Sigmoid colon (tissue), 7 donors: ENCODE measurements around the gene HOXA5. TPM values are rescaled to one million over a fixed set of nuclear protein-coding genes. Genes with fewer than 3 reads are reported as not detected.

ENCODE experiments used
- DNase-seq: peaks from one replicate; pipeline ENCODE4 v3.0.0-alpha.2; 2019
- H3K27ac ChIP-seq, 4 donors: fragments of 200-600 bp; sonication (generic); one replicate each; pipeline ENCODE4 v1.5.1; 2016 to 2019; ENCODE audit warnings: mild to moderate bottlenecking in 1 of 4
- H3K27me3 ChIP-seq, 3 donors: fragments of 200-600 bp; sonication (generic); one replicate each; pipeline ENCODE4 v1.5.1; 2019; ENCODE audit warnings: mild to moderate bottlenecking in 1 of 3
- H3K36me3 ChIP-seq, 4 donors: fragments of 200-600 bp; sonication (generic); one replicate each; pipeline ENCODE4 v1.5.1; 2016 to 2019
- H3K4me1 ChIP-seq, 4 donors: fragments of 200-600 bp; sonication (generic); one replicate each; pipeline ENCODE4 v1.5.1; 2017 to 2019
- H3K4me3 ChIP-seq, 4 donors: fragments of 200-600 bp; sonication (generic); one replicate each; pipeline ENCODE4 v1.5.1; 2017 to 2019; ENCODE audit warnings: mild to moderate bottlenecking in 2 of 4, moderate library complexity in 1 of 4
- H3K9me3 ChIP-seq, 4 donors: fragments of 200-600 bp in 3 of 4; sonication (generic) in 3 of 4; one replicate each; pipeline versions ENCODE4 v1.5.1 to v1.6.1; 2013 to 2019
- EP300 ChIP-seq, 4 donors: sonication (generic); formaldehyde crosslinking; IDR thresholded peaks; one replicate each; pipeline ENCODE4 v1.6.1; 2017; ENCODE audit warnings: antibody characterized with exemption in 4 of 4
- POLR2A ChIP-seq, 2 donors: fragments of 450-650 bp; IDR thresholded peaks; one replicate each; pipeline ENCODE4 v1.6.1; 2016; ENCODE audit warnings: antibody characterized with exemption in 2 of 2, mild to moderate bottlenecking in 2 of 2, moderate library complexity in 2 of 2
- POLR2AphosphoS5 ChIP-seq, 4 donors: sonication (generic); formaldehyde crosslinking; IDR thresholded peaks; one replicate each; pipeline ENCODE4 v1.6.1; 2017; ENCODE audit warnings: antibody characterized with exemption in 4 of 4
- WGBS, 2 donors: extraction: QIAGEN DNeasy Blood & Tissue Kit; methylation state at CpG; one replicate each; pipeline ENCODE4 v1.1.7; 2013; 5-methylcytosine and 5-hydroxymethylcytosine counted together
- intact Hi-C: fragments of 100-400 bp; cut with DNase I; formaldehyde crosslinking; loops from one replicate; pipeline ENCODE4 v1.15.1; 2023
- polyA plus RNA-seq, 3 donors: library from polyadenylated mRNA; stranded (reverse); fragments of 200-250 nt; gene quantifications; one replicate each; pipeline ENCODE4 v1.2.3, GENCODE V29; 2013
- small RNA-seq, 3 donors: library from RNA; depleted of rRNA; stranded (forward); fragments of <200 nt; gene quantifications; one replicate each; pipeline ENCODE3, GENCODE V24; 2016
- total RNA-seq, 4 donors: library from RNA; depleted of rRNA; stranded (reverse); fragments of >200 nt; gene quantifications; one replicate each; pipeline ENCODE4 v1.1.0, GENCODE V29; 2016
- TF ChIP-seq, protein P1 (sequence below), 4 experiments: fragments of 450-650 bp in 3 of 4; fragments of 200-600 bp in 1 of 4; IDR thresholded peaks; one replicate each; pipeline ENCODE4 v1.5.1; 2016 to 2019; ENCODE audit warnings: antibody characterized with exemption in 4 of 4, mild to moderate bottlenecking in 3 of 4, moderate library complexity in 2 of 4
- donor health status: healthy with polysubstance abuse.
- donor health status: Bipolar disorder and iron deficiency.
- donor health status: healthy.

HOXA5 gene
- total and polyA plus RNA-seq, 7 donors = 3.2 to 14.3 (median 10.2) TPM

DNA sequence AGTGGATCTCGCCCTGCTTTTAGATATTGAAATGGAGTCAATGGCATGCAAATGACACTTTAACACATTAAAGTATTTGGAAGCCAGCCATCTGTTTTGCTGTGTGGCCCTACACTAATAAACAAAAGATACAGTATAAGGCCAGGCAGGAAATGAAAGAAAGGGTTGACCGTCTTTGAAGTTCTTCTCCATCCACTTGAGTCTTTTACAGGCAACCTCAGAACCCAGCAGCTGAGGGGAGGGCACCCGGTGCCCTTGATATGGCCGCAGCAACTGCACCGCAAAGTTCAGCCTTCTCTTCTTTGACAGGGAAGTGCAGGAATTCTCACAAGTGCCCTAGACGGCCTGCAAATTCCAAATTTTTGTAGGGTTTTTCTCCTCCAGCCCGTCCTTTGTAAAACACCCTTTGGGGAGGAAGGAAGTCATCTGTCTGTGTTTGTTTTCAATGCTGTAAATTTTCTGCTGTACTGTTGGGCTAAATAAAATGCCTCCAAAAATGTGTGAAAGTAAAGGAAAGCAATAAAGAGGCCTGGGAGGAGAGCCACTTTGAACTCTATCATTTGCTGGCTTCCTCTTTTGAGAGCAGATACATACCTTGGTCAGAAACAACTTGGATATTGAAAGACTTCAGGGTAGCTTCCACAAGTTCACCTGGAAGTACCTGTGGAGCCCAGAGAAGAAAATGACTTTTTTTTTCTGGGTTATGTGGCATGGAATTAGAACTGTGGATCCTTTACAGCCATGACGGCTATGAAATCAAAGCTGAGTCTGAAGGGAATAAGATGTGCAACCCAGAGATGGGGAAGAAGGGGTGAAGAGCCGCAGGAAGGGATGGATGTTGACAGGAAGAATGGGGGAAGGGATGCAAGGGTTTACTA, 51.3 kb downstream of the HOXA5 start:
- WGBS, 2 donors = 42 to 68% methylated on average over 9 of the region's 9 CpGs

DNA sequence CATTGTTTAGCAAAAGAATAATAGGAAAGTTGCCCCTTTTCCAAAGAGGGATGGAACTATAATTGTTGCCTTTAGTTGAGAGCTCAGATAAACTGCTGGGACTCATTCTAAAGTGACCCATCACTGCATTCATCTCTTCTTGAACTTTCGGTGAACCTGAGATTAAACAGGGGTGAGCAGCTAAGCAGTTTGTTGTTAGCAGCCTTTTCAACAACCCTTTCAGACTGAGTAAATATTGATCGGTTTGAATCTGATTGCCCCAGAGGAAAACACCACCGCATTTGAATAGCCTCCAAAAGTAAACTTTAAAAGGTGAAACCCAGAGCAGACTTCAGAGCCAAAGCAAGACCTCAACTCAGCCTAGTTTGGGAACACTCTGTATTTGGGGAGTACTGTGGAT, 52.4 kb downstream of the HOXA5 start:
- TF ChIP-seq, protein P1, sequence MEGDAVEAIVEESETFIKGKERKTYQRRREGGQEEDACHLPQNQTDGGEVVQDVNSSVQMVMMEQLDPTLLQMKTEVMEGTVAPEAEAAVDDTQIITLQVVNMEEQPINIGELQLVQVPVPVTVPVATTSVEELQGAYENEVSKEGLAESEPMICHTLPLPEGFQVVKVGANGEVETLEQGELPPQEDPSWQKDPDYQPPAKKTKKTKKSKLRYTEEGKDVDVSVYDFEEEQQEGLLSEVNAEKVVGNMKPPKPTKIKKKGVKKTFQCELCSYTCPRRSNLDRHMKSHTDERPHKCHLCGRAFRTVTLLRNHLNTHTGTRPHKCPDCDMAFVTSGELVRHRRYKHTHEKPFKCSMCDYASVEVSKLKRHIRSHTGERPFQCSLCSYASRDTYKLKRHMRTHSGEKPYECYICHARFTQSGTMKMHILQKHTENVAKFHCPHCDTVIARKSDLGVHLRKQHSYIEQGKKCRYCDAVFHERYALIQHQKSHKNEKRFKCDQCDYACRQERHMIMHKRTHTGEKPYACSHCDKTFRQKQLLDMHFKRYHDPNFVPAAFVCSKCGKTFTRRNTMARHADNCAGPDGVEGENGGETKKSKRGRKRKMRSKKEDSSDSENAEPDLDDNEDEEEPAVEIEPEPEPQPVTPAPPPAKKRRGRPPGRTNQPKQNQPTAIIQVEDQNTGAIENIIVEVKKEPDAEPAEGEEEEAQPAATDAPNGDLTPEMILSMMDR (IDR thresholded peaks at IDR 0.05) = no peak
- TF ChIP-seq EP300 (IDR thresholded peaks at IDR 0.05) (no peak), POLR2A (IDR thresholded peaks at IDR 0.05) (no peak), POLR2AphosphoS5 (IDR thresholded peaks at IDR 0.05) (no peak)
- WGBS, 2 donors = 8 to 27% methylated on average over 3 of the region's 3 CpGs
- peaks cover 0 to 10% (median 2%) of the 10 kb centered on the region in 4 donors for H3K4me1 ChIP-seq
- H3K9me3 ChIP-seq = peaks cover 0 to 4% (median 0%) of the 10 kb centered on the region in 4 donors
- H3K27ac ChIP-seq = no peak overlapping the region
- no peak for DNase-seq
- no peaks in the 10 kb centered on the region for H3K36me3 ChIP-seq
- no peak overlapping the region for H3K4me3 ChIP-seq
- H3K27me3 ChIP-seq = peaks cover 6 to 31% (median 15%) of the 10 kb centered on the region in 3 donors
- intact Hi-C loops = loop anchor here (10.0 kb wide), 1 partner anchor 1226 kb away; no protein-coding TSS in a partner anchor

More for the DNA sequence above, 51.3 kb downstream of the HOXA5 start:
- H3K36me3 ChIP-seq = no peaks in the 10 kb centered on the region
- peaks cover 0 to 4% (median 0%) of the 10 kb centered on the region in 4 donors for H3K9me3 ChIP-seq
- H3K4me3 ChIP-seq = no peak overlapping the region
- no peak for DNase-seq
- intact Hi-C loops = loop anchor here (10.0 kb wide), 1 partner anchor 1227 kb away; no protein-coding TSS in a partner anchor
- peaks cover 0 to 14% (median 6%) of the 10 kb centered on the region in 4 donors for H3K4me1 ChIP-seq
- TF ChIP-seq POLR2A (IDR thresholded peaks at IDR 0.05) (no peak), POLR2AphosphoS5 (IDR thresholded peaks at IDR 0.05) (no peak), EP300 (IDR thresholded peaks at IDR 0.05) (no peak)
- TF ChIP-seq, protein P1 (IDR thresholded peaks at IDR 0.05) = no peak
- H3K27ac ChIP-seq = no peak overlapping the region
- H3K27me3 ChIP-seq = peaks cover 6 to 28% (median 15%) of the 10 kb centered on the region in 3 donors

Small RNA genes lying within 50 kb of the gene (small RNA-seq; reads per million reads assigned to genes)
- gene AC004080.5 = 0 reads per million in 3 donors
- 0 reads per million in 3 donors for gene RF01977
- gene RF02140 = 0 reads per million in 3 donors
- gene RF02141 = 0 reads per million in 3 donors

Other genes with a start within 250 kb of the HOXA5 start
- 1 to 10 TPM in 2 of 4 donors, under 1 TPM in 2; 0.14 to 1.1 (median 0.95) TPM for gene HOXA1, start 47.7 kb downstream of the HOXA5 start, total RNA-seq
- gene HOXA1, start 47.7 kb downstream of the HOXA5 start, polyA plus RNA-seq = 1 to 10 TPM in 2 of 3 donors, under 1 TPM in 1; 0.69 to 2.4 (median 2.0) TPM
- gene HOXA2, start 41.0 kb downstream of the HOXA5 start, total RNA-seq = 1 to 10 TPM; 1.6 to 4.3 (median 3.2) TPM
- gene HOXA2, start 41.0 kb downstream of the HOXA5 start, polyA plus RNA-seq = 1 to 10 TPM in 1 of 3 donors, under 1 TPM in 2; 0.60 to 1.9 (median 0.69) TPM
- gene HOXA4, start 12.9 kb downstream of the HOXA5 start, total RNA-seq = 1 to 10 TPM; 2.0 to 4.2 (median 2.9) TPM
- 1 to 10 TPM in 2 of 3 donors, not detected in 1; 1.8 to 4.8 TPM for gene HOXA4, start 12.9 kb downstream of the HOXA5 start, polyA plus RNA-seq
- gene HOXA6, start 4.1 kb upstream of the HOXA5 start, total RNA-seq = 1 to 10 TPM; 4.2 to 10.0 (median 4.5) TPM
- gene HOXA6, start 4.1 kb upstream of the HOXA5 start, polyA plus RNA-seq = 1 to 10 TPM in 2 of 3 donors, not detected in 1; 1.6 to 8.1 TPM
- 10 to 100 TPM in 2 of 4 donors, 1 to 10 TPM in 2; 4.9 to 20.8 (median 12.0) TPM for gene HOXA3, start 8.9 kb upstream of the HOXA5 start, total RNA-seq
- gene HOXA3, start 8.9 kb upstream of the HOXA5 start, polyA plus RNA-seq = 10 to 100 TPM in 2 of 3 donors, 1 to 10 TPM in 1; 3.9 to 15.6 (median 10.3) TPM
- 1 to 10 TPM; 4.7 to 9.1 (median 7.3) TPM for gene HOXA7, start 13.0 kb upstream of the HOXA5 start, total RNA-seq
- 10 to 100 TPM; 18.0 to 23.9 (median 18.0) TPM for gene HOXA7, start 13.0 kb upstream of the HOXA5 start, polyA plus RNA-seq
- gene HOXA9, start 21.9 kb upstream of the HOXA5 start, total RNA-seq = 10 to 100 TPM; 13.0 to 35.7 (median 18.2) TPM
- 10 to 100 TPM; 21.4 to 22.4 (median 21.6) TPM for gene HOXA9, start 21.9 kb upstream of the HOXA5 start, polyA plus RNA-seq
- gene HOXA10, start 30.6 kb upstream of the HOXA5 start, total RNA-seq = 10 to 100 TPM; 55.1 to 64.0 (median 59.5) TPM
- gene HOXA10, start 30.6 kb upstream of the HOXA5 start, polyA plus RNA-seq = 10 to 100 TPM; 22.2 to 25.0 (median 22.8) TPM
- 10 to 100 TPM; 18.7 to 25.0 (median 22.1) TPM for gene HOXA11, start 41.6 kb upstream of the HOXA5 start, total RNA-seq
- 1 to 10 TPM; 3.0 to 6.0 (median 4.8) TPM for gene HOXA11, start 41.6 kb upstream of the HOXA5 start, polyA plus RNA-seq
- gene HOXA13, start 56.4 kb upstream of the HOXA5 start, total RNA-seq = 10 to 100 TPM in 3 of 4 donors, 1 to 10 TPM in 1; 9.4 to 35.3 (median 21.8) TPM
- 10 to 100 TPM; 10.7 to 21.6 (median 17.1) TPM for gene HOXA13, start 56.4 kb upstream of the HOXA5 start, polyA plus RNA-seq
- not detected for gene EVX1, start 99.1 kb upstream of the HOXA5 start, total RNA-seq
- 1 to 10 TPM in 2 of 3 donors, under 1 TPM in 1; 0.32 to 1.4 (median 1.2) TPM for gene EVX1, start 99.1 kb upstream of the HOXA5 start, polyA plus RNA-seq